ENCODE results near the gene CD247.

The CD247 gene

GRCh38 chr1:167501515-167502191 lies 16.7 kb downstream of the CD247 start:
- H3K4me3 ChIP-seq (ENCODE audit: low read length in 2 of 2), result no peak overlapping the region
- no peaks in the 10 kb centered on the region for H3K9me3 ChIP-seq (ENCODE audit: control insufficient read depth in 2 of 2, low read length in 2 of 2)
- no peaks in the 10 kb centered on the region for H3K4me1 ChIP-seq (ENCODE audit: control insufficient read depth in 2 of 2, insufficient read depth in 2 of 2, low read length in 2 of 2)
- H3K27ac ChIP-seq (ENCODE audit: low read depth in 2 of 2, low read length in 2 of 2), result no peak overlapping the region
- H3K36me3 ChIP-seq (ENCODE audit: control insufficient read depth in 2 of 2, insufficient read depth in 2 of 2, low read length in 2 of 2), result no peaks in the 10 kb centered on the region
- peaks cover 0 to 2% of the 10 kb centered on the region in 2 donors for H3K27me3 ChIP-seq (ENCODE audit: control insufficient read depth in 2 of 2, insufficient read depth in 2 of 2, low read length in 2 of 2)
- no peak overlapping the region for H3K9ac ChIP-seq (ENCODE audit: low read depth in 1 of 2, low read length in 2 of 2)

- Histone ChIP-seq H3K4me1 (ENCODE audit: control insufficient read depth in 2 of 2, insufficient read depth in 2 of 2, low read length in 2 of 2) (no peaks in the 10 kb centered on the region), H3K4me3 (ENCODE audit: low read length in 2 of 2) (no peak overlapping the region)
Measured at GRCh38 chr1:167500283-167500860, 18.0 kb downstream of the CD247 start.

GRCh38 chr1:167499664-167500101 lies 18.6 kb downstream of the CD247 start:
- H3K36me3 ChIP-seq (ENCODE audit: control insufficient read depth in 2 of 2, insufficient read depth in 2 of 2, low read length in 2 of 2), result no peaks in the 10 kb centered on the region
- H3K4me3 ChIP-seq (ENCODE audit: low read length in 2 of 2), result no peak overlapping the region
- H3K4me1 ChIP-seq (ENCODE audit: control insufficient read depth in 2 of 2, insufficient read depth in 2 of 2, low read length in 2 of 2), result no peaks in the 10 kb centered on the region
- peaks cover 0 to 4% of the 10 kb centered on the region in 2 donors for H3K27me3 ChIP-seq (ENCODE audit: control insufficient read depth in 2 of 2, insufficient read depth in 2 of 2, low read length in 2 of 2)
- H3K27ac ChIP-seq (ENCODE audit: low read depth in 2 of 2, low read length in 2 of 2), result no peak overlapping the region
- no peak overlapping the region for H3K9ac ChIP-seq (ENCODE audit: low read depth in 1 of 2, low read length in 2 of 2)
- H3K9me3 ChIP-seq (ENCODE audit: control insufficient read depth in 2 of 2, low read length in 2 of 2), result no peaks in the 10 kb centered on the region

More at GRCh38 chr1:167500283-167500860, 18.0 kb downstream of the CD247 start:
- Histone ChIP-seq H3K27ac (ENCODE audit: low read depth in 2 of 2, low read length in 2 of 2) (no peak overlapping the region), H3K27me3 (ENCODE audit: control insufficient read depth in 2 of 2, insufficient read depth in 2 of 2, low read length in 2 of 2) (peaks cover 0 to 2% of the 10 kb centered on the region in 2 donors), H3K9me3 (ENCODE audit: control insufficient read depth in 2 of 2, low read length in 2 of 2) (no peaks in the 10 kb centered on the region), H3K36me3 (ENCODE audit: control insufficient read depth in 2 of 2, insufficient read depth in 2 of 2, low read length in 2 of 2) (no peaks in the 10 kb centered on the region), H3K9ac (ENCODE audit: low read depth in 1 of 2, low read length in 2 of 2) (no peak overlapping the region)

- Histone ChIP-seq H3K27me3 (ENCODE audit: control insufficient read depth in 2 of 2, insufficient read depth in 2 of 2, low read length in 2 of 2) (peaks cover 0 to 4% of the 10 kb centered on the region in 2 donors), H3K9me3 (ENCODE audit: control insufficient read depth in 2 of 2, low read length in 2 of 2) (no peaks in the 10 kb centered on the region), H3K4me3 (ENCODE audit: low read length in 2 of 2) (no peak overlapping the region), H3K9ac (ENCODE audit: low read depth in 1 of 2, low read length in 2 of 2) (no peak overlapping the region), H3K27ac (ENCODE audit: low read depth in 2 of 2, low read length in 2 of 2) (no peak overlapping the region), H3K36me3 (ENCODE audit: control insufficient read depth in 2 of 2, insufficient read depth in 2 of 2, low read length in 2 of 2) (no peaks in the 10 kb centered on the region), H3K4me1 (ENCODE audit: control insufficient read depth in 2 of 2, insufficient read depth in 2 of 2, low read length in 2 of 2) (no peaks in the 10 kb centered on the region)
Measured at GRCh38 chr1:167499106-167499505, 19.2 kb downstream of the CD247 start.

GRCh38 chr1:167496797-167497619 lies 21.3 kb downstream of the CD247 start:
- Histone ChIP-seq H3K27me3 (ENCODE audit: control insufficient read depth in 2 of 2, insufficient read depth in 2 of 2, low read length in 2 of 2) (peaks cover 0 to 2% of the 10 kb centered on the region in 2 donors), H3K9me3 (ENCODE audit: control insufficient read depth in 2 of 2, low read length in 2 of 2) (no peaks in the 10 kb centered on the region), H3K9ac (ENCODE audit: low read depth in 1 of 2, low read length in 2 of 2) (no peak overlapping the region), H3K4me3 (ENCODE audit: low read length in 2 of 2) (no peak overlapping the region), H3K4me1 (ENCODE audit: control insufficient read depth in 2 of 2, insufficient read depth in 2 of 2, low read length in 2 of 2) (no peaks in the 10 kb centered on the region), H3K36me3 (ENCODE audit: control insufficient read depth in 2 of 2, insufficient read depth in 2 of 2, low read length in 2 of 2) (no peaks in the 10 kb centered on the region), H3K27ac (ENCODE audit: low read depth in 2 of 2, low read length in 2 of 2) (no peak overlapping the region)

GRCh38 chr1:167493372-167493771 lies 25.0 kb downstream of the CD247 start:
- no peak overlapping the region for H3K4me3 ChIP-seq (ENCODE audit: low read length in 2 of 2)
- no peaks in the 10 kb centered on the region for H3K36me3 ChIP-seq (ENCODE audit: control insufficient read depth in 2 of 2, insufficient read depth in 2 of 2, low read length in 2 of 2)
- H3K27me3 ChIP-seq (ENCODE audit: control insufficient read depth in 2 of 2, insufficient read depth in 2 of 2, low read length in 2 of 2), result peaks cover 0 to 2% of the 10 kb centered on the region in 2 donors
- no peak overlapping the region for H3K9ac ChIP-seq (ENCODE audit: low read depth in 1 of 2, low read length in 2 of 2)
- no peak overlapping the region for H3K27ac ChIP-seq (ENCODE audit: low read depth in 2 of 2, low read length in 2 of 2)
- no peaks in the 10 kb centered on the region for H3K4me1 ChIP-seq (ENCODE audit: control insufficient read depth in 2 of 2, insufficient read depth in 2 of 2, low read length in 2 of 2)
- H3K9me3 ChIP-seq (ENCODE audit: control insufficient read depth in 2 of 2, low read length in 2 of 2), result no peaks in the 10 kb centered on the region

- Histone ChIP-seq H3K9ac (ENCODE audit: low read depth in 1 of 2, low read length in 2 of 2) (no peak overlapping the region), H3K27ac (ENCODE audit: low read depth in 2 of 2, low read length in 2 of 2) (no peak overlapping the region), H3K27me3 (ENCODE audit: control insufficient read depth in 2 of 2, insufficient read depth in 2 of 2, low read length in 2 of 2) (peaks cover 0 to 2% of the 10 kb centered on the region in 2 donors), H3K4me1 (ENCODE audit: control insufficient read depth in 2 of 2, insufficient read depth in 2 of 2, low read length in 2 of 2) (no peaks in the 10 kb centered on the region), H3K4me3 (ENCODE audit: low read length in 2 of 2) (no peak overlapping the region), H3K36me3 (ENCODE audit: control insufficient read depth in 2 of 2, insufficient read depth in 2 of 2, low read length in 2 of 2) (no peaks in the 10 kb centered on the region), H3K9me3 (ENCODE audit: control insufficient read depth in 2 of 2, low read length in 2 of 2) (no peaks in the 10 kb centered on the region)
Measured at GRCh38 chr1:167492481-167492910, 25.8 kb downstream of the CD247 start.

GRCh38 chr1:167491586-167492461 lies 26.5 kb downstream of the CD247 start:
- H3K27ac ChIP-seq (ENCODE audit: low read depth in 2 of 2, low read length in 2 of 2), result no peak overlapping the region
- no peak overlapping the region for H3K4me3 ChIP-seq (ENCODE audit: low read length in 2 of 2)
- H3K9ac ChIP-seq (ENCODE audit: low read depth in 1 of 2, low read length in 2 of 2), result no peak overlapping the region
- peaks cover 0 to 2% of the 10 kb centered on the region in 2 donors for H3K27me3 ChIP-seq (ENCODE audit: control insufficient read depth in 2 of 2, insufficient read depth in 2 of 2, low read length in 2 of 2)
- no peaks in the 10 kb centered on the region for H3K9me3 ChIP-seq (ENCODE audit: control insufficient read depth in 2 of 2, low read length in 2 of 2)
- H3K4me1 ChIP-seq (ENCODE audit: control insufficient read depth in 2 of 2, insufficient read depth in 2 of 2, low read length in 2 of 2), result no peaks in the 10 kb centered on the region
- no peaks in the 10 kb centered on the region for H3K36me3 ChIP-seq (ENCODE audit: control insufficient read depth in 2 of 2, insufficient read depth in 2 of 2, low read length in 2 of 2)

GRCh38 chr1:167490765-167491164 lies 27.6 kb downstream of the CD247 start:
- H3K27ac ChIP-seq (ENCODE audit: low read depth in 2 of 2, low read length in 2 of 2), result no peak overlapping the region
- H3K36me3 ChIP-seq (ENCODE audit: control insufficient read depth in 2 of 2, insufficient read depth in 2 of 2, low read length in 2 of 2), result no peaks in the 10 kb centered on the region
- peaks cover 0 to 2% of the 10 kb centered on the region in 2 donors for H3K27me3 ChIP-seq (ENCODE audit: control insufficient read depth in 2 of 2, insufficient read depth in 2 of 2, low read length in 2 of 2)
- no peak overlapping the region for H3K9ac ChIP-seq (ENCODE audit: low read depth in 1 of 2, low read length in 2 of 2)
- H3K4me3 ChIP-seq (ENCODE audit: low read length in 2 of 2), result no peak overlapping the region
- peaks cover 0 to 3% of the 10 kb centered on the region in 2 donors for H3K4me1 ChIP-seq (ENCODE audit: control insufficient read depth in 2 of 2, insufficient read depth in 2 of 2, low read length in 2 of 2)
- no peaks in the 10 kb centered on the region for H3K9me3 ChIP-seq (ENCODE audit: control insufficient read depth in 2 of 2, low read length in 2 of 2)
